HG02571 (cell line): ENCODE measurements around the gene TRAPPC6A.

Source experiments
- ATAC-seq: cut with Tn5 transposase; IDR thresholded peaks from one replicate; pipeline ENCODE4 v1.9.1; 2021; ENCODE audit warnings: mild to moderate bottlenecking, moderate library complexity; ENCODE audit not compliant: unreplicated experiment

Gene TRAPPC6A

DNA sequence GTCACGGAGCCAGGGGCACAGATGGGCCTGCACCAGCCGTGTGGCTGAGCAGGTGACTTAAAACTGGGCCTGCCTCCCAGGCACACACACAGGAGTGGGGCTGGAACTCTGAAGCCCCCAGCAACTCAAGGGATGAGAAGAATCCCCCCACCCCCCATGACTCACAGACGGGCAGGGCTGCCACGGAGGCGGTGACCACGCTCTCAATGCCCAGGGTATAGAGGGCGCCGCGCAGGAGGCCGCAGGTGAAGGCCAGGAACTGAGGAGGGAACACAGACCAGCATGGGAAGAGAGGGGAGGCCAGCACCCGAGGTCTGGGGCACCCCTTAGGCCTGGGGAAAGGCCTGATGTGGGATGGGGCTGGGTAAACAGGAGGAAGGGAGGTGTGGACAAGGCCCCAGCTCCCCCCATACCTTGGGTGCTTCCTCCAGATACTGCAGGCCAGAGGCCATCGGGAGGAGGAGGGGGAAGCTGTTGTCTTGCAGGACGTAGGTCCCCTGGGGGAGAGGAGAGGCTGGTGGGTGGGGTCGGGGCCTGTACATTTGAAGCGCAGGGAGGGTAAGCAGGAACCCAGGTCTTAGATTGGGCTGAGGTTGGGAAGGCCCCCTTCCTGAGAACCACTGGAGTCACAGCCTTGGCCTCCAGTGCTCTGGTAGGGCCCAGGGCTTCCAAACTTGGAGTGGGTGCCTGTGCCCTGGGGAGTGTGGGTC, 14.1 kb downstream of the TRAPPC6A start:
- no peak for ATAC-seq

DNA sequence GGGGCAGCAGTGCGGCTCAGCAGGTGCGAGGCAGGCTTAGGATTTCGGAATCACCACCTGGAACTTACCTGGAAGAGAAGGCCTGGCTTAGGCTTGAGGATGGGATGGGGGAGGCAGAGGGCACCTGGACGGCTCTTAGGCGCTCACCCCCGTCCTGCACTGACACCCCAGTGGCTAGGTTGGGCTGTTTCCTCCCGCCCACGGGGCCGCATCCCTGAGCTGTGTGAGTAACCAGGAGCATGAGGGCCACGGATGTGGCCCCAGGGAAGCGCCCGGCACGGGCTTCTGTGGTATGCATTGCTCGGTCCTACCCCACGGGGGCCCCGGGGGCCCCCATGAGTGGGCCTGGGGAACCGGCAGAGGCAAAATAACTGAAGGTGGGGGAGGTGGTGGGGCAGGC, 14.9 kb downstream of the TRAPPC6A start:
- no peak for ATAC-seq

DNA sequence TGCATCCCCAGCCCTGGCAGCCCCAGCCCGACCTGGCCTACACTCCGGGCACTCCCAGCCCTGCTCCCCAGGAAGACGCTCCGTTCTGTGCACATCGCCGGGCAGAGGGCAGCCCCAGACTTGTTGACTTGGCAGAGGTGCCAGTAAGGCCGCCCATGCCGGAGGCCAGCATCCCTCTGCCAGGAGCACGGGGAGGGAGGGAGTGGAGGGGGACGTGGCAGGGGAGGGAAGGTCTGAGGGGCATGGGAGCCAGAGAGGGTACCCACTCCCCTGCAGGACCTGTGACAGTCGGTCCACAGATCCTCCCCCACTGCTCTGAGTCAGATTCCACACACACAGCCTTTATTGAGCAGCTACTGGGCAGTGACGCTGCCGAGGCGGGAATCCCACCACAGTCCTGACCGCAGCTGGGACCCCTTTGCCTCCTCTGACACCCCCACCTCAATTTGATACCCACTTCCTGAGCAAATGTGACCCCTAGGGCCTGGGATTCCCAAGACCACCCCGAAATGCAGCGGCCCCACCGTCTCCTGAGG, 15.4 kb downstream of the TRAPPC6A start:
- no peak for ATAC-seq

DNA sequence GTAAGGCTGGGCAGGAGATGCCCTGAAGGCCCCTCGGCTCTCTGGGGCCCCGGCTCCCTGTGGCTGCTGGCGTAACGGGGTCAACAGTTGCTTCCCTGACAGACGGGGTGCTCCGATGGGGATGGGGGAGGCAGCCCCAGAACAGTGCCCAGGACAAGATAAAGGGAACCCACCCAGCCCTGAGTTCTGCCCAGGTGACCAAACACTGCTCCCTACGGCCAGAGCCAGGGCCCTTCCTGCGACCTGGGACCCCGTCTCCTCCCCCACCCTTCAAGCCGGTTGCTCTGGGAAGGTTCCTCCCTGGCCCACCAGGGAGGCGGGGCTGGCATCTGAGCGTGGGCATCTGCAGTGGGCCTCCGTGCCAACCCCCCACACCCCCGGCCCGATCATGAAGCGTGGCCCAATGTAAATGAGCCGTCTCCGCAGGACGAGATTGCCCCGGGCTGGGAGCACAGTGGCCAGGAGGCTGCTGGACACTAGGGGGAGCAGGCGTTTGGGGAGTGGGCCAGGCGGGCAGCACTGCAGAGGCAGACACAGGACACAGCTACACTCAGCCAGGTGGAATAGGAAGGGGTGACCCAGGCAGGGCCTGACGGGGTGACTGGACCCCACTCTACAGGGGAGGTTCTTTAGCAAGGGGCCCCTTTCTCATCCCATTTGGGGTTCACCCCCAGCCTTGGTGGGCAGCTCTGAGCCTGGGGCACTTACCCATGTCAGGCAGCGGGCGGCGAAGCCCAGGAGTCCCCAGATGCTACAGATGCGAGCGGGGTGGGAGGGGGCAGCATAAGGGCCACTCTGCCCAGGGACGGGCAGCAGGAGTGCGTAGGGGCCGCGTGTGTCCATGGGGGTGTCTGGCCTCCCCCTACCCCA, 16.1 kb downstream of the TRAPPC6A start:
- ATAC-seq = no peak

DNA sequence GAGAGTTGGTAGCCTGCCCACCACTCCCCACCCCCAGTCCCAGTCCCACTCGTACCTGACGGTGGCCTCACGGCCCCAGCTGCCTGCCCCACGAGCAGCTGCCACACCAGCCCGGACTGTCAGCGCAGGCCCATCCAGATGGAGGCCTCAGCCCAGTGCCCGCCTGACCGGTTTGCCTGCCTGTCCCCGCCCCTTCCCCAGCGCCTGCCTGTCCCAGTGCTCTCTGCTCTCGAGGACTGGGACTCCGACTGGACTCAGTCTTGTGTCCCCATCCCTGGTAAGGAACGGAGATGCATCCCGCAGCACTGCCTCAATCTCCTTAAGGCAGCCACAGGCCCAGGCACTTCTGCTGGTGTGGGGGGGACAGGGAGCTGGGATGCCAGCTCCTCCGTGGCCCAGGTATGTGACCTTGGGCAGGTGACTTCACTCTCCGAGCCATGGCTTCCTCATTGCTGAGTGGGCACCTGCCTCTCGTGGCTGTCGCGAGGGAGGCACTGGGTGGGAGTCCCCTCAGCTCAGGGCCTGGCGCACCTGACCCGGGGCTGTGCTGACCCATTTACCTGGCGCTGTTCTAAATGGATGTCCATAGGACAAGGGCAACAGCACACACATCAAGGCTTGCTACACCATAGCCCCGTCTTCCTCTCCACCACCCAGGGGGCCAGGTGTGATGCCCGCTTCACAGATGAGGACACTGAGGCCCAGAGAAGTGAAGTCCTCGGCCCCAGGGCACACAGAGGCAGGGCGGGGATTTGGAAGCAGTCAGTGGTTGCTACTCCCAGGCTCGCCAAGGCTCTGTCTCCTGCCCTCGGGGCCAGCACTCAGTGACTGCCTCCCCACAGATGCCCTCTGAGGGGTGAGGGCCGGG, 16.9 kb downstream of the TRAPPC6A start, which contains the start of gene NKPD1:
Gene NKPD1 (minus strand): TSS at position 113 of the 868 bp plus-strand sequence. CDS start 832 bp downstream, outside the sequence.
- no peak for ATAC-seq

DNA sequence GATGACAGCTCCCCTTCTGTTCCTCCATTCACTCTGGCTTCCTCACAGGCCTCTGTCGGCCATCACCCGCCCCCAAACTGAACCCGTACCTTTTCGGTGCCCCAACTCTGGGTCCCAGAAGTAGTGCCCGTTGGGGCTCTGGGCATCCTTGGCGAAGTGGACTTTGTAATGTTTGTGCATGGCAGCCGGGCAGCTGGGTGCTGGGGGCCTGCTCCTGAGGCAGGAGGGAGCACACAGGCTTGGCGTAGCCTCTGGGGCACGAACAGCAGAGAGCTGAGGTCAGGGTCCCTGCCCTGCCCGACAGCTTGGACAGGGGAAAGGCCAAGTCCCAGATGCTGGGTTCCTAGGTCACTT, 18.1 kb downstream of the TRAPPC6A start:
- no peak for ATAC-seq

DNA sequence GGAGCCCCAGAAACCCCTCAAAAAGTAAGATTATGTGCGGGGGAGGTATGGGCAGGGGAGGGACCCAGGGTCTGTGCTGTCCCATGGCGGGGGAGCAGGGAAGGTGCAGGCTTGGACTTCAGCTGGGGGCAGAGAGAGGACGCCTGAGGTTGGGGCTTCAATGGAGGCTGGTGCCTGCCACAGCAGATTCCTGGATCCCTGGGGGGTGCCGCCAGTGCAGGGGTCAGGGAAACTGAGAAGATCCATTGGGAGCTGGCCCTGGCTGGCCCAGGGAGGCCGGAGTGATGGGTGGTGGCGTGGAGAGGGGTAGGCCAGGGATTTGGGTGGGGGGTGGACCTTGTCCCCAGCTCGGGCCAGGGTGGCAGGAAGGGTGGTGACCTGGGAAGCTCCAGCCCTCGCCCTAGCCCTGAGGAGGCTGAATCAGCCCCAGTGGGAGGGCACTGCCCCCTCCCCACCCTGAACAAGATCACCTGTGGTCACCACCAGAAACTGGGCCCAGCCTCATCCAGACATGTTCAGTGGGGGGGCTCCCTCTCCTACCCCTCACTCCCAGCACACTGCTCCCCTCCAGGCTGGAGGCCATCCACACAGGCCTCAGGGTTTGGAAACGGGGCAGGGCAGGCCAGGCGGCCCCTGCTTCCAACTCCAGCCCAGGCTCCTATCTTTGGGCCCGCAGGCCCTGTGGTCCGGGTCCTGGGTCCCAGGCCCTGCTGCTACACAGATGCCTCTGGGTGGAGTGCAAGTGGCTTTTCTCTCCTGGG, 18.6 kb downstream of the TRAPPC6A start:
- no peak for ATAC-seq

DNA sequence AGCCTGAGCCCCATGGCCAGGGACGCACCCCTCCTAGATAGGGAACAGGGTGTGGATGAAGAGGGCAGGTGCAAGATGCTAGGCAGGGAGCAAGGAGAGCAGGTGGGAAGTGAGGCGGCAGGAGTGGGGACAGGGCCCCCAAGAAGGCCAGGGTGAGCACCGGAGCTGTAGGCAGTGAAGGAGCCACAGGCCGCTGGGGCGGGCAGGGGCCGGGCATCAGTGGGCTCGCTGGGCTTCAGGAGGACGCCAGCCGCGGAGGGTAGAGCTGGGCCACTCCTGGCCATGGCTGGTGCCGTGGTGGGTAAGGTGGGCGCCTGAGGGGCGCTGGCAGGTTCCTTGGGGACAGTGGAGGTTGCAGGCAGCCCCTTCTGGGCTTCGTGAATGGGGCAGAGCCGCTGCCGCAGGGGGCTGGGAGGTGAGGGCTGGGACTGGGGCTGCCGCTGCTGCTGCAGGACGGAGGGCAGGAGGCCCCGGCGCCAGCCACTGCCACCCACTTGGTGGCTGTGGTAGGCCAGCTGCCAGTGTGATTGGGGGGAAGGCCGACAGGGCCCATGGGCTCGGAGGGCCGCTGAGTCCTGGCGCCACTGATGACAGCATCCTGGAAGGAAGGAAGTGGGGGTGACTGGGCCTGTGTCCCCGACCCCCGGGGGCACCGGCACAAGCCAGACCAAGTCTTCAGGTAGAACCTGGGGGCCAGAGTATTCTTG, 19.4 kb downstream of the TRAPPC6A start:
- no peak for ATAC-seq

DNA sequence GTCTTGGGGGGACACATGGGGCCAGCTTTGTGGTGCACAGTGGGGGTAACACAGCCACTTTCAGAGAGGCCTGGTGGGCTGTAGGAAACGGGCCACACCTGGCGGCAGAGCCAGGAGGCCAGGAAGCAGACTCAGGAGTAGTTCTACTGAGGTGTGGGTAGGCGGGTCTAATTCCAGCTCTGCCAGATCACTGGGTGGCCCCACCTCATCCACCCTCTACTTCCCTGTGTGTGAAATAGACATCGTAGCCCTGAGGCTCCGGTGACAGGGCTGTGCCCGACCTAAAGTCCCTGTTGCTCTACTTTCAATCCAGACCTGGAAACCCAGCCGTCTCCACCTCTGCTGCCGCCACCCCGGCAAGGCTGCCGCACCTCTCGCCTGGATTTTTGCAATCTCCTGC, 21.3 kb downstream of the TRAPPC6A start:
- ATAC-seq = no peak

DNA sequence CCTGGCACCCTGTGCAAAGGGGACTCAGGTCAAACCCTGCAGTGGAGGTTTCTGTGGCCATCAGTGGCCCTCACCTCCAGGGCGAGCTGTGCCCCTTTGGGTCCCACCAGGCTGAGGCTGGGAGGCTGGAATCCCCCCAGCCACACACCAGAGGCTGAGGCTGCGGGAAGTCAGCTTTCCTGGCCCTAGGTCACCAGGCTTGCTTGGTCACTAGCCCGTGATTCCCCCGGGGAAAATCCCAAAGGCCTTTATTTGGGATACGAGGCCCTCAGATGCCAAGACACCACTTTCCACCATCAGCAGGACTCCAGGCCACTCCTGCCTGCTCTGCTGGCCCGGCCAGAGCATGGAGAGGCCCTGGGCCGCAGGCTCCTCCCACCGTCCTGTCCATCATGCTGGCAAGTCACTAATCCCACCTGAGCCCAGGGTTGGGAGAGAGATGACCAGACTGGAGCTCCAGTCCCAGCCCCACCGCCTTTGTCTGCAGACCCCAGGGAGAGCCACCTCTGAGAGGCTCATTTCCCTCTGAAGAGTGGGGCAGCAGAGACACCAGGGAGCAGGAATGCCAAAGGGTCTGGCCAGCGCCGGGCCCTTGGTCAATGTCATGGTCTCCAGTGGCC, 21.9 kb downstream of the TRAPPC6A start:
- no peak for ATAC-seq

DNA sequence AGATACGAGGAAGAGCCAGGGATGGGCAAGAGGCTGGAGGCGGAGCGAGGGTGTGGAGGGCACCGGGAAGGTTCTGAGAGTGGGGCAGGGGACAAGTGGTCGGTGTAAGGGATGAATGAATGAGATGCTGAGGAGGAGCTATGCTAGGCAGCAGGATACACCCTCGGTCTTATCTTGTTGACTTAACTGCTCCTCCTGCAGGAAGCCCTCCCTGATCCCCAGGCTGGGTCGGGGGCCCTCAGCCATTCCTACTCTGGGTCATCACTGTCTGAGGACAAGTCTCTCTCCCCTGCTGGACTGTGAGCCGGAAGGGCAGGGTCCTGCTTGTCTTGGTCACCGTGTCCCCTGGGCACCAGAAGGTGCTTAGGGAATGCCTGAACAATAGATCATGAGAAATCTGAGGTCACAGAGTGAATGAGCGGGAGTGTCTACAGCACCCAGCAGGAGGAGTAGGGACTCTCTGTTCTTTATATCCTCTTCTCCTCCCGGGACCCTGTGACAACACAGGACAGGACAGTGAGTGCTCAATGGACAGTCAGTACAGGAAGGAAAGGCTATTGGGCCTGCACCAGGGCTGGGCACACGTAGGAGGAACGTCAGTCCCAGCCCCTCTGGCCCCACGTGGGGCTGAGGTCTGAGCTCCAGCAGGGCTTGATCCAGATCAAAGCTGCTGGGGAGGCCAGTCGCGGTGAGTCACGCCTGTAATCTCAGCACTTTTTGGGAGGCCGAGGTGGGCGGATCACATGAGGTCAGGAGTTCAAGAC, 23.8 kb downstream of the TRAPPC6A start:
- ATAC-seq = no peak

DNA sequence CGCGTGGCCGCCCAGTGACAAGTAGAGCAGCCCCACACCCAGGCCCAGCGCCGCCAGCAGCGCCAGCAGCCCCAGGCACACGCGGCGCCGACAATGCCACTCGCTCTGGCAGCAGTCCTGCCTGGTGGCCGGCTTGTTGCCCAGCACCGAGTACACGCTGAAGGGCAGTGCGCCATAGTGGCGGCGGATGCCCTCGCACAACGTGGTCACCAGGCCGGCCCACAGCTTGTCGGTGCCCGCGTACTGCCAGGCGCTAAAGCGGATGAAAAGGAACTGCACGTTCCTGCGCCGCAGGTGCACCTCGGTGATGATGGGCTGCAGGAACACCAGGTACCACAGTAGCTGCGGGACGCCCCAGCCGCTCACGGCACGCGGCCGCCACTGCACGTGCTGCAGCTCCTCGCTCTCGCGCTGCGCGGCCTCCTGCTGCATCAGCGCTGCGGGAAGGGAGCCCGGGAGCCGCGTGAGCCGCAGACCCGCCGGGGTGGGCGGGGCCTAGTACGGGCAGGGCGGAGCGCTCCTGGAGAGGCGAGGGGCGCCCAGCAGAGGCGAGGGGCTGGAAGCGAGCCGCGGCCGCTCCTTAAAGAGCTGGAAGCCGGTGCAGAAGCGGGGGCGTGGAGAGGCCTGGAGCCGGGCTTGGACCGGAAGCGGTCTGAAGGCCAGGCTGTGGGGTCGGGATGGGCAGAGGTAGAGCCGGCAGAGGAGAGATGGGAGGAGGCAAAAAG, 24.5 kb downstream of the TRAPPC6A start:
- ATAC-seq = no peak

DNA sequence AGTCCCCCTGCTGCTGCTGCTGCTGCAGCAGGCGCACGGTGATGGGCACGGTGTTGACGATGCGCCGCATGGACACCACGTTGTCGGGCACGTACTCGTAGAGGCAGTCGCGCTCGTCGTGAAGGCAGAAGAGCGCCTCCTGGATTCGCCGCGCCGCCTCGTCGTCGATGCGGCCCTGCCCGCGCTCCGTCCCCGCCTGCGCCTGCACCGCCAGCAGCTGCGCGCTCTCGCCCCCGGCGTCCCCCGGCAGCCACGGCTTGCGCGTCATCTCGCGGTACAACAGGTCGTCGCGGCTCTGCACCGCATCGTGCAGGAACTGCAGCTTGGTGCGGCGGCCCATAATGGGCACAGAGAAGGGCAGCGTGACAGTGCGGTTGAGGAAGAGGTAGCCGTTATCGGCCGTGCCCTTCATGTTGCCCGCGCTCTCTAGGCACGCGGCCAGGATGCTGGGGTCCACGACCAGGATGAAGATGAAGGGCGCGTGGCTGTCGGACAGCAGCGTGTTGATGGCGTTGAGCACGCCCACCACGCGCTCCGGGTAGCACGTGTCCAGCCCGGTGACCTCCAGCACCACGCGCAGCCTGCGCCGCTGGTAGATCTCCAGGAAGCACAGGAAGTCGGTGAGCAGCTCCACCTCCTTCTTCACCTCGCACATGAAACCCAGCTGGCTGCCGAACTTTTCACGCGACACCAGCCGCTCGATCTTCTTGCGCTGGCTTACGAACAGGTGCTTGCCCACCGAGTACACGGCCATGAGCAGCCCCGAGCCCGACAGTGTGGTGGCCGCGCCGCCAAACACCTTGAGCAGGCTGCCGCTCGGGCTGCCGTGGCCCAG, 25.3 kb downstream of the TRAPPC6A start:
- ATAC-seq = no peak

DNA sequence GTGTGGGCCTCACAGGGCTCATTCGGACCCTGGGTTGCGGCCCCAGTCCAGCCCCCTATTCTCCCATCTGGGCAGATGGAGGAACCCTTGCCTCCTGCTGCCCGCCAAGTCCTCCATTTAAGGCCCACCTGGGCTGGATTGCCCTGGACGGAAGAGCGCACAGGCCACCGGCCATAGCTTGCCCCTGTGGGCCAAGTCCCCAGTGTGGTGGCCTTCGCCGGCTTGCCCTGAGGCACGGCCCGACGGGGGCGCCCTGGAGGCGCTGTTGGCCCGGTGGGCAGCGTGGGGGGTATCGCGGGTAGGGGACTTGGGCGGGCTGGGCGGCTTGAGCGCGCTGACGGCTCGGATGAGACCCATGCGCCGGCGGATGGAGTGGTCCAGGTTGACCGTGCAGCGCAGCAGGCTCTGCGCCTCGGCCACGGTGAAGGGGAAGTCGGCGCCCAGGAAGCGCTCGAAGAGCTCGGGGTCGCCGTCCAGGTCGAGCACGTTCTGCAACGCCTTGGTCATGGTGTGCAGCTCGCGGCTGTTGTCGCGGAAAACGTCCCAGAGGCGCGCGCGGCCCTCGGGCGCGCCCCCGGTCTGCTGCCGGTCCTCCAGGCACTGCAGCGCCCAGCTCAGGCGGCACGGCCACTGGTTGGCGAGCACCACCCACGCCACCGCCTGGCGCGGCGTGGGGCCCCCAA, 26.1 kb downstream of the TRAPPC6A start:
- no peak for ATAC-seq

DNA sequence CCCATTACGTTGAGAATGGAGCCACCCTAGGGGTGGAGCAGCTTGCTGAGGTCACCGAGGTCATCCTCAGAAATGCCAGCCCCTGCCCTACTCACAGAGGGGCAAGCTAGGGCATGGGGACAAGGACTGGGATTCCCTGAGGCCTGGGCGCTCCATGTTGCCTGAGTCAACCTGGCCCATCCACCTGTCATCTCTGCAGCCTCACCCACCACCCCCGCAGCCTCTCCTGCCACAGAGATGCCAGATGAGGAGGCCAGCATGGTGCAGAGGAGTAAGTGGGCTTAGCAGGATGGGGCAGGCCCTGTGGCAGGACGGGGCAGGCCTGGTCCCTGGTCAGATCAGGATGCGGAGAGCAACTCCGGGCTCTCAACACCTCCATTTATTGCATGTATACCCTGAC, 26.7 kb downstream of the TRAPPC6A start:
- no peak for ATAC-seq

DNA sequence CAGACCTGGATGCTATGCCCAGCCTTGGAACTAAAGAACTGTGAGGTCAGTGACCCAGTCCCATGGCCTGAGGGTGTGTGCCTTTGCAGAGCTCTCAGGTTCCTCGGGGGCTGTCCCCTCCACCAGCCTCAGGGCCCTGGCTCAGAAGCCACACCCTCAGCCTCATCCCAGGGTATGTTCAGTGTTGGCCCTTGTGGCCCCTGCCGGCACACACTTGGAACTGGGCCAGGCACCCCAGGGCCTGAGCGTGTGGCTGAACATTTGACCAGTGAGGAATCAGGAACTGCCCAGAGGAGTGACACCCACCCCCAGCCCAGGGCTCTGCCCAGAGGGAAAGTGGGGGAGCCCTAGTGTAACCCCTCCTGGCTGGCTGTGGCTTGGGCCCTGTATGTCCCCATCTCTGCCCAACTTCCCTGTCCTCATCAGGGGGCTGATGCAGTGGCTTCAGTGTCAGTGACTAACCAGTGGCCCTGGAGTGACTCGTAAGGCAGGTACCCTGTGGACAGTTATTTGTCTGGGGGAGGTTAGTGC, 27.2 kb downstream of the TRAPPC6A start:
- no peak for ATAC-seq
